HG02852 (cell line): Measurements from ENCODE around the gene SEPTIN5.

Experiments used
- ATAC-seq: cut with Tn5 transposase; IDR thresholded peaks from one replicate; pipeline ENCODE4 v1.9.1; 2021; ENCODE audit warnings: mild to moderate bottlenecking, moderate library complexity; ENCODE audit not compliant: unreplicated experiment

SEPTIN5 gene

DNA sequence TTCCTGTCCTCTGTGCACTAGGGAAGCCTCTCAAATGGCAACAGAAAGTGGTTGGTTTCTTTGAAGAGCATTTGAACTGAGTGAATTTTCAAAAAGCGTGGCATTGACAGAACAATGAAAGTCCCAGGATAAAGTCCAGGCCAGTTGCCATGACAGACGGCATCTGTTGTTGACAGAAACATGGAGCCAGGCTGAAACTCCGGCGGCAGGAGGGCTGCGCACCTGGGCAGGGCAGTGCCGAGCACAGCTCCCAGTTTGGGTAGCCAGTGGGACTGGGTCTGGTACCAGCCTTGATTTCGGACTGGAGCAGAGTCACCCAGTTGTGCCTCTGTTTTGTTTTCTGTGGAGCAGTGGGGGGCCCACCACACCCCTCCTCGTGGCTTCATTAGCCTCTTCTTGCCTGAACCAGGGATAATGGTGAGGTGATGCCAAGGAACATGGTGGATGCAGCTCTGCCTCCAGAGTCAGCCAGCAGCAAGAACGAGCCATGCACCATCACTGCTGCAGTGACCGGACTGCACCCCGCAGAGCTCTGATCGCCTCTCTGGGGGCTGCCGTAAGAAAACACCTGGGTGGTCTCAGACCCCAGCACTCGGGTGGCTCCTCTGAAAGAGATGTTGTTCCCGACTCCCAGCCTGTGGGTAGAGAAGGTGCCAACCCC lies 9.8 kb upstream of the SEPTIN5 start:
- no peak for ATAC-seq

DNA sequence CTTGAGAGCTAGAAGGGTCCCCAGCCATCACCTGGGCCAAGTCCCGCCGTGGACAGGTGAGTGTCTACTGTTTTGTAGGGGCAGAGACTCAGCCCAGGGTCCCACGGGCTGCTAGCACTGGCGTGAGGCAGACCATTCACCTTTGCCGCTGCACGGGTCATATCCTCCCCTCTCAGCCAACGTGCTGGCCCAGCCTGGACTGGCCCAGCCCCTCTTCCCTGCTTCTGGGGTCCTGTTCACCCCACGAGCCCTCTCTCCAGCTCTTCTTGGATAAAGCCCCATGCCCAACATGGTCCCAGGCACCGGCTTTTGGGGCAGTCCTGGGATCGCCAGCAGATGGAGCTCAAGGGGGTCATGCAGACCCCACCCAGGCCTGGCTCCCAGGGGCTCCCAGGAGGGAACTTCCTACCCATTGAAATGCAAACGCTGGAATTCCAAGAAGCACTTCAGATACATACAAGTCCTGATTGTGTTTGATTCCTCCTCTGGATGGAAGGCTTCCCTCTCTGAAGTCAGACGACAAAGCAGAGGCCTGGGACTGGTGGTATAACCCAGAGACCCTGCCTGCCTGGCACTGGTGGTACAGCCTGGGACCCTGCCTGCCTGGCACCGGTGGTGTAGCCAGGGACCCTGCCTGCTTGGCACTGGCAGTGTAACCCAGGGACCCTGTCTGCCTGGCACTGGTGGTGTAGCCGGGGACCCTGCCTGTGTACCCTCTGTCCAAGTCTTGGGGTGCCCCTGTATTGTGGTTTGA lies 8.9 kb upstream of the SEPTIN5 start:
- no peak for ATAC-seq

DNA sequence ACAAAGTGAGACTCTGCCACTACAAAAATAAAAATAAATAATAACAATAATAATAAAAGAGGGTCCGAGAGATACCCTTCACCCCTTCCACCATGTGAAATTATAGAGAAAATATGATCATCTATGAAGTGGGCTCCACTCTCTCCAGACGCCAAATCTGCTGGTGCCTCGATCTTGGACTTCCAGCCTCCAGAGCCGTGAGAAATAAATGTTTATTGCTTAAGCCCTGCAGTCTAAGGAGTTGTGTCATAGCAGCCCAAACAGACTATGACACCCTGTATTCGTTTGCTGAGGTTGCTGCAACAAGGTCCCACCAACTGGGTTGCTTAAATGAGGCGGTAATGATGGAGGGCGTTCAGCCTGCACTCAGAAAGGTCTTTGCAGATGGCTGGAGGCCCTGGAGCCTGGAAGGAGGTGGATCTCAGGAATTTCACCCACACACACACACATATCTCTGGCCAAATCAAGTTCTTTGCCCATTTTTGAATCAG lies 7.6 kb upstream of the SEPTIN5 start:
- no peak for ATAC-seq

DNA sequence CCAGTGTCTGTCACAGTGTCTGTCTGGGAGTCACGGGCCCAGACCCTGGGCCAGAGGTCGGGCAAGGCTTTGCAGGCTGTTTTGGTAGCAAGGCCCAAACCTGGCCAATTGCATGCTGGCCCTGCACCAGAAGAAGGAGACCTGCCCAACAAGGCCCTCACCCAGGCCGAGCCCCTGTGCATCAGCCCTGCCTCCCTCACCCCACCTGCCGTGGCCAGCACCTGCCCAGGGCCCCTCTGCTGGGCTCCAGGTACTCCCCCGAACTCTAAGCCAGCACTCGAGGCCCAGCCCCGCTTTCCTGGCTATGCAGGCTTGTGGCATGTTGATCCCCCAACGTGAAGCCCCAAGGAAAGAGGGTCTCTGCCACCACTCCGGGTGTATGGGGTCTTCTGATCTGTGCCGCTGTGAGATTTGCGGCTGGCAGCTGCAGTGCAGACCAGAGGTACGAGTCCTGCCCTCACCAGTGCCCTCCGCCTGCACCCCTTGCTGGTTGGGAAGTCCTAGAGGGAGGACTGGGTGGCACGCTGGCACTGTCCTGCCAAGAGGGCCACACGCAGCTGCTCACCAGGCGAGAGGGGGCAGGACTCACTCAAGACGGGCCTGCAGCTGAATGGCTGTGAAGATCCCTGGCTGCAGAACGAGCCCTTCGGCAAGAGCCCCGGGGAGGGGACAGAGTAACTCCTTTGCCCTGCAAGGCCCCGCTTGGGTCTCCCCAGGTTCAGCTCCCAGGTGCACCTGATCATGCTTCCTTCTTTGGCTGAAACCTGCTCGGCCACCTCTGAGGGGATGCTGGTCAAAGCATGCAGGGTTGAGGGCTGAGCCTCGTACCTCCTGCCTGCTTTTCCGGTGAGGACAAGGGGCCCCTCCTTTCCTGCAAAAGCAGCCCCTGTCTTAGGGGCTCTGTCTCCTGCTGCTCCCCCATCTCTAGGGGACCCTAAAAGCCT lies 6.7 kb upstream of the SEPTIN5 start:
- no peak for ATAC-seq

DNA sequence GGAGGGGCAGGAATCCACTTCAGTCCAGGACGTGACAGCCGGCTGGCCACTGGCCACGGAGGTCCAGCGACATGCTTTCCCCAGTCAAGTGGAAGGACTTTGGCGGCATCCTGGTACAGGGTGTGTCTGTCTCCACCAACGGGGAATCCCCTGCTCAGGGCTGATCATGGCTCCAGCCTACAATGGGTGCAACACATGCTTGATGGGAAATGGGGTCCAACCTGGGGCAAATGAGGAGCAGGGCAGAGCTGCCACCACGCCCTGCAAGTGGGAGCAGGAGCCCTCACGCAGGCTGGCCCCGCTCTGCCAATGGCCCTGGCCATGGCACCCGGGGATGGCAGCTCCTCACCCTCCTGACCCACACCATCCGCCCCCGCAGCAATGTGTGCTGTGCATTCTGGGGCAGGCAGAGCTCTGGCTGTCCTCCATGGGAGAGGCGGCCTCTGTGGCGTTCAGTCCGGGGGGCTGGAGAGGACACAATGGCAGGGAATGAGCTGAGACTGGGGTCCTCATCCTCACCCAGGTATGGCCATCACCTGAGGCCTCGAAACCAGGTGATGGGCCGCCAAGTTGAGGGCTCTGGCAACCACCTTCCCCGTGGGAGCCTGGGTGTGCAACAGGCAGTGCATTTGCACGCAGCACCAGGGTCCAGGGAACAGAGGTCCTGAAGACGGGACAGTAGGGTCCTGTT lies 5.8 kb upstream of the SEPTIN5 start:
- no peak for ATAC-seq

DNA sequence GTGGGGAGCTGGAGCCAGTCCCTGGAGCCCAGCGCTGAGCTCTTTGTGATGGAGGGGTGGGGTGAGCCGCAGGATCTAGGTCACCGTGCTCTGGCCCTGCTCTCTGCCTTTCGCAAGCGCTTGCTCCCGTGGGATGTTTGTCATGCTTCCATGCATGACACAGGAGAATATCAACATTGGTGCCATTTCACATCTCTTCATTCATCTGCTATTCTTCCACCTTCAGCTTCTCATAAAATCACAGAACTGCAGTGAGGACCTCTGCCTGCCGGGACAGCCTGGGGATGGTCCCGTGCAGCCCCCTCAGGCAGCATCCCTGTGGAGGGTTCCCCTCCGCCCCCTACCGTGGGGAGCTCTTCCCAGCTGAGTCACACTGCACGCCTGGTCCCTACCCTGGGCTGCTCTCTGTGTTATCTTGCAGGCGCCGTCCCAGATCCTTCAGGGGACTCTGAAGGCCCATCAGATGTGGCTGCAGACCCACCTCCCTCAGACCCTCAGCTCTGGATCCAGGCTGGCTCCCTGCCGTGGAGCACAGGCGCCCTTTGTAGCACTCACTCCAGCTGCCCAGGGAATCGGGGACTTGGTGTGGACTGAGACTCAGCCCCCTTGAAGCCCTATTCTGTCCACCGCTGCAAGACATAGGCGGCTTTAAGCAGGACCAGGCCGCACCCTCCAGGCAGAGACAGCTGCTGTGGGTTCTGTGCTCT lies 5.1 kb upstream of the SEPTIN5 start:
- no peak for ATAC-seq

DNA sequence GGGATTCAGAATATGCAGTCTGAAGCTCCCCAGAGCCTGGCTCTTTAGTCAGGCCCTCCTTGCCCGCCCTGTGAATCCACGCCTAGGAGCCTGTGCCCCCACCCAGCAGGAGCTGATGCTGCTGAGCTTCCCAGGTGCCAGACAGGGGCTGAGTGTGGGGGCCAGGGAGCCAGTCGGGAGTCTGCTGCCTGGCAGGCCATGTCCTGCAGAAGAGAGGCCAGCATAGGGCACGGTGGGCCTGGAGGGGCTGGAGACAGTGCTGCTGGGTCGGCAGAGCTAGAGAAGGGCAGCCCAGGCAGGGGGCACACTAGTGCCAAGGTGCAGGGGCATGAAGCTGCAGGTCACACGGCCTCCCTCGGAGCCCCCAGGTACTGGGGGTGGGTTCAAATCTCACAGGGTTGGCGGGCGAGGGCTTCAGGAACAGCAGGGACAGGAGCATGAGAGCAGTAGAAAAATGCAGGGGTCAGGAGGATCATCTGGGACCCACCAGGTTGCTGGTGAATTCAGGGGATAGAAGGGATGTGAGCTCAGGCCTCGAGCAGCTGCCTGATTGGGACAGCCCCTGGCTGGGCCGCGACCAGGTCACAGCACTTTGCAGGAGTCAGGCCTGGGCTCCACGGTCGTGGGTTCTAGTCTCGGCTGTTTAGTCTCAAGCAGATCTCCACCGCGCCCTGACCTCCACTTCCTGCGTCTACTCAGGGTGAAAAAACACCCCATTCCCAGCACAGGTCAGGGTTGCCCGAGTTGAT lies 4.1 kb upstream of the SEPTIN5 start:
- ATAC-seq: no peak

DNA sequence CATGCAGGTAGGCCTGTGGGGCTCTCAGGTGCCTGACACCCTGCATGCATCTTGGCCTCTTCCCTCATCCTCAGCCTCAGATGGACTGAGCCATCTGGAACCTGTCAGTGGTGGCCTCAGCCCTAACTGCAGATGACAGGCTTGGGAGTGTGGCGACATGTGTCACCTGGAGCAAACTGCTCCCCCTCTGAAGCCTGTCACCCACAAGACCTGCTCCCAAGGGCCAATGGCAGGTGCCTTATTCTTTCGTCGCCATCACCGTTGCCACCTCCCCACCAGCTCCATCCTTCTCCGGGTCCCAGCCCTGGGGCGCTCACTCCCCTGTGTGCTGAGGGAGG lies 3.6 kb upstream of the SEPTIN5 start:
- ATAC-seq: no peak

DNA sequence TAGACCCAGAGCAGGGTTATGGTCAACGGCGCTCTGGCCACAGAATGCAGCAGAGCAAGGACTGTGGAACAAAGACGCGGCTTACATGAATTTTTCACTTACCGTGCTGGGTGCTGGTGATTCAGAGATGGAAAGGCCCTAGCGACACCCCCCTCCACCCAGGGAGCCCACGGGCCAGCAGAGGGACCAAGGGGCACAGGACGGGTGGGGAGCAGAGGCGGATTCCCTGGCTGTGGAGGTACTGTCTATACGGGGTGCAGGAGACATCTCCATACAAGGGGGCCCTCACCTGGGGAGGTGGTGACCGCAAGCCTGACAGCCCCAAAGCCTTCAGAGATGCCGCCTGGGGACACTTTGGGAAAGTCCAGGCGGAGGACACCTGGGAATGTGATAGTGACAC lies 1.1 kb upstream of the SEPTIN5 start:
- ATAC-seq: no peak

DNA sequence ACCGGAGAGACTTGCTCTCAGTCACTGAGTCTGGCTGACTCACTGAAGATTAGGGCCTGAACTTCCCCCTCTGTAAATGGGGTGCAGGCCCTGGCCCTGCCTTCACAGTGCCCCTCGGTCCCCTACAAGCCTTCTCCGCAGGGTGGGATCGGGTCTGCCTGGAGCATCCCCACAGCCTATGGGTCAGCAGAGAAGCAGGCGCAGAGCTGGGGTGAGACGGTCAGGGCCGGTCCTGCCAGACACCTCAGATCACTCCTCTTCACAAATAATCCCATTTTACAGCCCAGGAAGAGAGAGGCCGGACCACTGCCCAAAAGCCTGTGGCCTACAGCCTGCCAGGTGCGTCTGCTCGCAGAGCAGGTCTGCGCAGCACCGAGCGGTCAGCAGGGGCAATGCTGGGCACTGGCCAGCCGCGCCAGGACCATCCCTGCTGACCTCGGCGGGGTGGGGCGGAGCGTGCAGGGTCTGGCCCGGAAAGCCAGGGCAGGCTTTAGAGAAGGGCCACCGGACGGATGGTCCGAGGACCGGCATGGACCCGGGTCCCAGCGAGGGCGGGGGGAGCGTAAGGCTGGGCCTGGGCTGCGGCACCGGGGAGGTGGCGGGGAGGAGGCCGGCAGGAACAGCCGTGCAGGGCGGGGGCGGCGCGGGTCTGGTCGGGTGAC lies 522 bp upstream of the SEPTIN5 start:
- ATAC-seq: no peak

DNA sequence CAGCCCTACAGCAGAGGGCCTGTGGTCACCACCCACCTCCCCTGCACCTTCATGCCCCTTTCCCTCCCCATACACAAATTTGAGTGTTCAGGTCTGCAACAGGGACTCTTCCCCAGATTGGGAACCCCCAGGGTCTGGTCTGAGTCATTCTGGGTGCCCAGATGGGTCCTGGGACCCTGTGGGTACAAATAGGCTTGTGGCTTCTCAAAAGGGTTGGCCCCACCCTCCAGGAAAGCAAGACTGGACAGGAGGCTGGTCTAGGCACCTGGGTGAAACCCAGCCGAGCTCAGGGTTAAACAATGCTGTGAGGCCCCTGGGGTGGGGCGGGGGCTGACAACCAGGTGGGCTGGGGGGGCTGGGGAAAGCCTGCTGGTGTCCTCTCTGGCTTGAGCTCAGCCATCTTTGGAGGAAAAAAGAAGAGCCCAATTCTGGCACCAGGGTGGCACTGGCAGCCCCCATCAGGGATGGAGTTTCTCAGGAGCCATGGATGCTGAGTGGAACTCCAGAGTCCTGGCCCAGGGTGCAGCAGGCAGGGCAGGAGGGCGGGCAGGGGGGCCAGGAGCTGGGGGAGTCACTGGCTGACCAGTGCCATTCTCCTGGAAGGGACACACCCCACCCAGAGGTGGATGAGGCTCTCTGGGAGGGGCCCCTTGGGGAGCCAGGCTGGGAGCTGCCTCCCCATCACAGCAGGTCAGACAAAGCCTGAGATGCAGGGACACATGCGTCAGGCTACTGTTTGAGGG lies 1.1 kb downstream of the SEPTIN5 start:
- ATAC-seq: no peak

DNA sequence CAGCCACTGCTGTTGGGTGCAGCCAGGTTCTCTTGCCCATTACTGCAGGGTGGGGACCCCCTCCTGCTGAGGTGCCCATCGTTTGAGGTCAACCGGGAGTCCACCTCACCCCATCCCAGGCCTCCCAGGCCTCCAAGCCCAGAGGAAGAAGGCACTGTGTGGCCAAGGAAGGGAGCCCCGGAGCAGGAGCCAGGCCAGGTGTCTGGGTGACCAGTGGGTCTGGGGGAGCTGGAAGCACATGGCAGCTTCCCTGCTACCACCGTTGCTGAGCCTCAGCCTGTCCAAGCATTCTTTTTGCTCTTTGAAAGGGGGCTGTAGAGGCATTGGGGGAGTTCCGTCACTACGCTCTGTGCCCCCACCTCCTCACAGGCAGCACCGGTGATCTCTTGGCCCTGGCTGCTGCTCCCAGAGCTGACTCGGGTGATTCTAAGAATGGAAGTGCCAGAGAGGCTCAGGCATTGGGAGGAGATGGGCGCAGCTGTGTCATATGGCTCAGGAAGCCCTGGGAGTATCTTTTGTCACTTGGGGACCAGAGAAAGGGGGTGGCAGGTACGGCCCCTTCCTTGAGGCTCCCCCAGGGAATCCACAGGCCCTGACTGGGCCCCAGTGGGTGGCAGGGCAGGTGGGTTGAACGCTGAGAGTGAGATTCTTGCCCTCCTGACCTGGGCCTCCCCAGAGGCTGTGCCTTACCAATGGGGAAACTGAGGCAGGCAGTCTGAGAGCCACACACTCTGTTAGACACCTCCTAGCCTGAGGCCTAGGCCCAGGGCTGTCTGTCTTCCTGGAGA lies 1.9 kb downstream of the SEPTIN5 start:
- no peak for ATAC-seq

DNA sequence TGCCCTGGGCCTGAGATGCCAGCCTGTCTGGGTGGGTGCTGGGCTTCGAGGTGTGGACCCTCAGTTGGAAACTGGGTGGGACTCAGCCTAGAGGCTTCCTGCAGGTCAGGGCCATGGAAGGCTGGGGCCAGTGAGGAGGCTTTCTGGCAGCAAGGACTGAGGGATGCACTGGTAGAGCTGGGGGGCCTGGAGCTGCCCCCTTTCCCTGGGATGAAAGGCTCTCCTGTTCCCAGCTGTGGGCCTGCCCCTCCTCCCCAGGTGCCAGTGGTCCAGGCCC lies 2.5 kb downstream of the SEPTIN5 start:
- no peak for ATAC-seq

DNA sequence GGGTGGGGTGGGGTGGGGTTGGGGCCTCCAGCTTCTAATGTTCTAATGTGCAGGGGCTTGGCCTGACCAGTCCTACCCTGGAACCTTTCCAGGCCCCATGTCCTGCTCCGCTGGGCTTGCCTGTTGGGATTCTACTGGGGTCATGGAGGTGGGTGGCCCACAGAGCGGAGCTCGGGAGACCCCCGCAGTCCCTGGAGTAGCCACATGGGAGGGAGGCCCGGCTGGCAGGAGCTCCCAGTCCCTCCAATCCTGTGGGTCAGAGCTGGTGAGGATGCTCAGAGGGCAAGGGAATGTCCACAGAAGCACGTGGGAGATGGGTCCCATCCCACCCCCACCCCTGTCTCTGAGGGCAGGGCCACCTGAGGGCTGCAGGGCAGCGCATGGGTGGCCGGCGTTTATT lies 2.9 kb downstream of the SEPTIN5 start:
- ATAC-seq: no peak

DNA sequence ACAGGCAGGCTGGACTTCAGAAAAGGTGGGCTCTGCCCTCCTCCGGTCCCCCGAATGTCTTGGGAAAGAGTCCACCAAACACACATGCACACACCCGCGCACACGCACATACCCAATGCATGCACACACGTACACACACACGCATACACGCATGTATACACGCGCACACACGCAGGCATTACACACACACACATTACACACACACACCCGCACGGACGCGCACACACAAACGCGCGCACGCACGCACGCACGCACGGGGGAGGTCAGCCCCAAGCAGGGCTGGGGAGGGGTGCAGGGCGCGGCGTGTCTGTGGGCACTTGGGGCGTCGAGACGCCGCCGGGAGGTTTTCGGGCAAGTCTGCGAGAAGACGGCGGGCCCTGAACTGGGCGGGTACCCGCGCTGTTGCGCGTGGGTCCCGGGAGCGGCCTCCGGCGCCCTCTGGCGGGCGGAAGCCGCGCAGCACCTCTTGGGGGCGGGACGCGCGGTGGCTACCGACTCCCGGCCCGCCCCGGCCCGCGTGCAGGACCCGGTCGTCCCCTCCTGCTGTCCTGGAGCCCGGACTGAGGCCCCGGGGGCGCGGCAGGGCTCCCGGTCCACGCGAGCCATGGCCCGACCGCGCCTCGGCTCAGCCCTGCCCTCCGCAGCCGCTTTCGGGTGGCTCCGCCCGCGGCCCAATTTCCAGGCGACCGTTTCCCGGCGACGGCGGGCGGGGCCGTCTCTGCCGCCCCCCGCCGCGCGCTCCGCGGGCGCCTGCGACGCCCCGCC lies 3.6 kb downstream of the SEPTIN5 start:
- ATAC-seq: peak; percentile 54

DNA sequence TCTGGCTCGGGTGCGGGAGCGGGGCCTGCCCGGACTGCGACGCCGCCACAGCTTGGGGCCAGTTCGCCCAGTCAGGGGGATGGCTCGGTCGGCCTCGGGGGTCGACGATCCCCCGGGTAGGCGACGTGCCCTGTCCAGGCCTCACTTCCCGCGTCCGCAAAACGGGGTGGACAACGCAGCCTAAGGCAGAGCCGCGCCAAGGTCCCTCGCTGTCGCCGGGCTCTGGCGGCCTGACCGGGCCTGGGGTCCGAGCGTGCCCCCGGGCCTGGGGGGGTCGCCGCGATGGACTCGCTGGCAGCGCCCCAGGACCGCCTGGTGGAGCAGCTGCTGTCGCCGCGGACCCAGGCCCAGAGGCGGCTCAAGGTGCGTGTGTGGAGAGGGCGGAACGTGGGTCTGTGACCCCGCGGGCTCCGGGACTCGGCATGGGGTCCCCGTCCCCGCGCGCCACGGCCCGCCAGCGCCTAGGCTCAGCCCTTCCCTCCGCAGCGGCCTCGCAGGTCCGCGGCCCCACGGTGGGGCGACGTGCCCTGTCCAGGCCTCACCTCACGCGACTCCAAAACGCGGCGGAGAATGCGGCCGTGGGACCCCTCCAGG lies 4.2 kb downstream of the SEPTIN5 start:
- ATAC-seq: no peak

DNA sequence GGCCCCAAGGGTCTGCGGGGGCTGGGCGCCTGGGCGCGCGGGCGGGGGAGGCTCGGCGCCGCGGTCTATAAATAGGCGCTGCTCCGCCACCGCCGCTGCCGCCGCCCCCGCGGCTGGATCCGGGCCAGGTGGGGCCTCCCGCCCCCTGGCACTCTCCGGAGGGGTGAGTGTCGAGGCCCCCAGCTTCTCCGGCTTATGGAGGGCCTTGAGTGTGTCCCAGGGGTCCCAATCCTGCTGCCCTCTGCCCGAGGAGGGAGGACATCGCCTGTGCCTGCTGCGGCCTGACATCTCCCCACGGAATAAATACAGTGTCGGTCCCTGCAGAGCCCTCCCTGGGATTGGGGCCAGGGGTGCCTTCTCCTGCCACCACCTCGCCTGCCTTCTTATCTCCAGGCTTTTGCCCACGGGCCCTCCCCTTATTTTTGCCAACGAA lies 4.8 kb downstream of the SEPTIN5 start:
- no peak for ATAC-seq
